ENCODE measurements around the gene SLC2A4.

SLC2A4 gene

DNA sequence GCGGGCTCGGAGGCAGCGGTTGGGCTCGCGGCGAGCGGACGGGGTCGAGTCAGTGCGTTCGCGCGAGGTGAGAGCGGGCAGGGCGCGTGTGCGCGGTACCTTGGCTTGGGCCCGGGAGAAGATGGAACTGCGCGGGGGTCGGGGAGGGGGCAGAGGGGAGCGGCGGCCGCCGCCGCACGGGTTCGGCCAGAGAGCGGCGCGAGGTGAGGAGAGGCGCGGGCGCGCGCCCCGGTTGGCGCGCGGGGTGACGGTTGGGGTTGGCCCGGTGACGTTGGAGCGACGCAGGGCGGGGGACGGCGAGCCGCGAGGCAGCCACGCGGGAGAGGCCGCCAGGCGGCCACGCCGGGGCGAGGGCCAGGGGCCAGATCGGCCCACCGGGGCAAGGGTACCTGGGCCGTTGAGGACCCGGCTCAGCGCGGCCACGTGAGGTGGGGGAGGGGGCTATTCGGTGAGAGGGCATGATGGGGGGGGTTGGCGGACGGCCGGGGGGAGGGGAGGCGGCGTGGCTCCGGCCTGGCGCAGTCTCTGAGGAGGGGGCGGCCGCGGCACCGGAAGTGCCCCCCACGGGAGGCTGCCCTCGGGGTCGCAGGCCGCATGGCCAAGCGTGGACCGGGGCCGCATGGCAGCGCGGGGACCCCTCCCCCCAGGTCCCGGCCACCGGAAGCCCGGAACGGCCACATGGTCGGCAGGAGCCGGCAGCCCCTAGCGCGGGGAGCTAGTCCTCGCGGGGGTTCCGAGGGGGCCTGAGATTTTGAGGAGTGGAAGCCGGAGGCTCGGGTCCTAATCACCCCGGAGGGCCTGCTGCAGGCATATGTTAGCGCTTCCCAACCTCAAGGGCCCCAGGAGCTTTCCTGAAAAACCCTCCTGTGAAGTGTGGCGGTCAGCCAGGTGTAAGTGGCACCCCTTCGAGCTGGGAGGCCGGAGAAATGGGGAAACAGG is 26.4 kb downstream of the SLC2A4 start:
- peak; percentile 33 for DNase-seq

DNA sequence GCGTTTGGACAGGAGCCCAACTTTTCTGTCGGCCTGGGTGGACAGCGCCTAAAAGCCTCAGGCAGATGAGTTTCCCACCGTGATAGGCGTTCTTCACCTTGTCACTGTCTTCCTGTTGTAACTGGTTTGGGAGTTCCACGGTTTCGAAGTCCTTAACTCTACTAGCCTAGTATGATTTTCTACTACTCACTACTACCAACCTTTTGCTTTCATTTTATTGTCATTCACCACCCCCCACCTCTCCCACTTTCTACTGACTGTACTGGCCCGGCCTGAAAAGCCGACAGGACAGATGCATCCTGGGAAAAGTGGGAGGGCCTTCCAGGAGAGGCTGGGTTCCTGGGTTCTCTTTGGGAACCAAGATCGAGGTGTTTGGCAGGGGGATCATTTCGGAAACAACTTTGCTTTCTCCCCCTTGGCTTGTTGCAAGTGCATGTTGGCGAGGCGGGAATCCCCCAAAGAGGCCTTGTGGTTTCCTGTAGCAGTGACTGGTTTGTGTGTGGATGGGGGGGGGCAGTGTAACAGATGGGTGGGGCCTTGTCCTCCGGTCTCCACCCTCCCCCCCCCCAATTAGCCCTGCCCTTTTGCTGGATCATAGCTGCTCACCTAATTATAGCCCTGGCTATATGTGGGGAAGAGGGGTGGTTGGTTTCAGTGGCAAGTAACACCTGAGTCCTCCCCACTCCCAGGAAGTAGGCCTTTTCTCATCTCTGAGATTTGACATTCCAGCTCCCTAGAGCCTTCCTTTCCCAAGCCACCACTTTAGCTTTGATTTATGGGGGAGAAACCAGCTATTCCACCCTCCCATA is 27.3 kb downstream of the SLC2A4 start:
- peak; percentile 68 for DNase-seq

DNA sequence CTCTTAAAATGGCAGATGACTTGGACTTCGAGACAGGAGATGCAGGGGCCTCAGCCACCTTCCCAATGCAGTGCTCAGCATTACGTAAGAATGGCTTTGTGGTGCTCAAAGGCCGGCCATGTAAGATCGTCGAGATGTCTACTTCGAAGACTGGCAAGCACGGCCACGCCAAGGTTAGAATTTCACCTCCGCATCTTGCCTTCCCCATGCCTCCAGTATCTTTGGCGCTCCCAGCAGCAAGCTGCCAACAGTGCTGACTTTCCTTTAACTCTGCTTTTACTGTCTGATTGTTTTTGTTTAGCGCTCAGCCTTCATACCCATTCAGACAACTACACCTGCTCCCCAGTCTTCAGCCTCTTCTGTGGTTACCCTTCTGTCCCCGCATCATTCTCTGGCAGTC is 28.1 kb downstream of the SLC2A4 start:
- no peak for DNase-seq

DNA sequence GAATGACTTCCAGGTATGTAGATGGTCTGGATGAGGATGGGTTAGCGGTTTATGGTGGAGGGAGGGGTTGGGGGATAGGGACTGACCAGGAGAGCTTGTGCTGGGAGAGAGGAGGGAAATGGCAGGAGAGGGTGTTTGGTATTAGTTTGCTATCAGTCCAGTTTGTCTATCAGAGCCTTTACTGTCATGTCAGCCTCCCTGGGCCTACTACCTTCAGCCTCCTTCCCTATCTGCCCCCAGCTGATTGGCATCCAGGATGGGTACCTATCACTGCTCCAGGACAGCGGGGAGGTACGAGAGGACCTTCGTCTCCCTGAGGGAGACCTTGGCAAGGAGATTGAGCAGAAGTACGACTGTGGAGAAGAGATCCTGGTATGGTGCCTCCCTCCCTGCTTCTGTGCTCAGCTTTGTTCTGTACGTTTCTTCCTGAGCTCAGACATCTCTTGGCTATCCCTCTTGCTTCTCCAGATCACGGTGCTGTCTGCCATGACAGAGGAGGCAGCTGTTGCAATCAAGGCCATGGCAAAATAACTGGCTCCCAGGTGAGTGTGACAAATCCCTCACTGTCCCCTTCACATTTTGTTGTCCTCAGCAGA is 29.7 kb downstream of the SLC2A4 start:
- DNase-seq: no peak

DNA sequence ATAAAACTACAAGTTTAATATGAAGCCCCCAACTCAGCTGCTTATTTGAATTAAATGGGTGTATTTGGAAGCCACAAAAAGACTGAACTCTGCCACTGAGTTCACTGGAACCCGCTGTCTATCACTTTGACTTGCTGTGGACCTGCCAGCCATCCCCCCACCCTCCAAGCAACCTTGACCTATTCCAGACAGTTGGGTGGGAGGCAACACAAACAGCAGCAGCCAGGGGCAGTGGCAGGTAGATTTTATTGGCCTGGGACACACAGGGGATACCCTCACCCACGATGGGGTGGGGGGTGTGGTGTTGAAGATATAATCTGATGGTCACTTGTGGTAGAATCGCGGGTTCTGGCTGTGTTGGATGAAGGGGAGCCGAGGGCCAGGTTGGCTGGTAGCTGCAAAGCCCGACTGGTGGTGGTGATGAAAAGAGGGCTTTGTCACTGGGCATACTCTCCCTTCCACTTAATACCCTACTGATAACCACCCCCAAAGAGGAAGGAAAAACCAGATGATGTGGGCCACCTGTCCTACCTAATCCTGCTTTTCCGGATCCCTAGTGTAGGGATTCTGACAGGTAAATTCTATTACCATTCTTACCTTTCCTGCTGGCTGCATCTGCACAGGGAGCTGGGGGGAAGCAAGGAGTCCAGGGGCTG is 31.0 kb downstream of the SLC2A4 start:
- DNase-seq: no peak

DNA sequence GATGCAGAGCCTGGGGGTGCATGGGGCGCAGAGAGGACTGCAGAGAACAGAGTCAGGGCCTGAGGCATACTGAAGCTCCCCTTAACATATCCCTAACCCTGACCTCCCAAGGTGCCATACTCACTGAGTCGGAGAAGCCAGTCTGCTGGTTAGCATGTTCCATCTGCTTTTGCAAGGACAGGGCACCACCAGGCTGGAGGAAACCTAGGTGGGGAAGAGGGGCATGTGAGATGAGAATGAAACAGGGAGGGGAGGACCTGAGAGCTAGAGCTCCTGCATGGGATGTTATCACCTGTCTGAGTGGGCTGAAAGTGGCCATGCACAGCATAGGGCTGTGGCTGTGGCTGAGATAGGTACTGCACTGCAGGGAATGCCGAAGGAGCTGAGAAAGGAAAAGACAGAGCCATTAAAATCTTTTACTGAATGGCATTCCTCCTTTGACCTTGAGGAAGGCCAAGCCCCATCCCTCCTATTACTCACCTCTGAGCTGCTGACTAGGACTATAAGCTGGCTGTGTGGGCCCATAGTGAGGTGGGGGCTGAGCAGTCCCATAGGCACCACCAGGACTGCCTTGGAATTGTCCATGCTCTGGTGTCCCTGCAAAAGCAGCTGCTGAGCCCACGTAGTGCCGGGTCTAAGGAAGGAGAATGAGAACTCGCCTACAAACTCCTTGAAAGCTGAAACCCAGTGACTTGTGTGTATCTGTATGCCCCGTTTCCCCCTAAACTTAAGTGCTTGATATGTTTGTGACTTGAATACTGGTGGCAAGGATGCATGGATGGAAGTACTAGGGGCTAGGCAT is 31.8 kb downstream of the SLC2A4 start:
- no peak for DNase-seq

DNA sequence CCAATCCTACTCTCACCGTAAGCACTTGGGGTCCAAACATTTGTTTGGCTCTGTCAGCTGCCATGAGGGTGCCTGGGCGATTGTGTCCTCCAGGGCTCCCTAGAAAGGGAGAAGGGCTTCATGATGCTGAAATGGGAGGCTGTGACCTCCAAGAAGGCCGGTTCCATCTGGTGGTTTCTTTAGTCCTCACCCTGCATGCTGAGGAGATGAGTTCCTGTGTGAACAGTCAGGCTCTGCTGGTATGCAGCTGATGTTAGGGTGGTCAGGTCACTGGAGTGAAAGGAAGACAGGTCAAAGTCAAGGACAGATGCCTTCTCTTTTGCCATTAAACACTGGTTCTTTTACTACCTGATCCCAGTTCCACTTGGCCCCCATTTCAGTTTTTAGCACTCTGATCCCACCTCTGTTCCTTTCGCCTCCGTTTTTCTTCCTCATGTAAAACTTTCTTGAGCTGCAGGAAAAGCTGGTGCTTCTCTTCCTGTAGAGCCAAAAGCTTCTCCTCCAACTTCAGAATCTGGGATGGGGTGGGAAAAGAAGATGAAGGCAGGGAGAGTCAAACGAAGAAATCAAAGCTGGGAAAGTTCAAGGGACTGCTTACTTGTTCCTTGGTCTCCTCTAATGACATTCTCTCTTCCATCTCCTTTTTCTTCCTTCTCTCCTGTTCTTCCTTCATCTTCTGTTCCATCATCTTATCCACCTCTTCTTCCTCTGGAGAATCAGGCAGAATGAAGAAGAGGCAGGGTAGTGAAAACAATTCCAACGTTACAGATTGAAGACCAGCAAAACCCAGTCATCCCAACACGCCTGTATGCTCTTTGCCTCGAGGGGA is 32.6 kb downstream of the SLC2A4 start:
- no peak for DNase-seq

DNA sequence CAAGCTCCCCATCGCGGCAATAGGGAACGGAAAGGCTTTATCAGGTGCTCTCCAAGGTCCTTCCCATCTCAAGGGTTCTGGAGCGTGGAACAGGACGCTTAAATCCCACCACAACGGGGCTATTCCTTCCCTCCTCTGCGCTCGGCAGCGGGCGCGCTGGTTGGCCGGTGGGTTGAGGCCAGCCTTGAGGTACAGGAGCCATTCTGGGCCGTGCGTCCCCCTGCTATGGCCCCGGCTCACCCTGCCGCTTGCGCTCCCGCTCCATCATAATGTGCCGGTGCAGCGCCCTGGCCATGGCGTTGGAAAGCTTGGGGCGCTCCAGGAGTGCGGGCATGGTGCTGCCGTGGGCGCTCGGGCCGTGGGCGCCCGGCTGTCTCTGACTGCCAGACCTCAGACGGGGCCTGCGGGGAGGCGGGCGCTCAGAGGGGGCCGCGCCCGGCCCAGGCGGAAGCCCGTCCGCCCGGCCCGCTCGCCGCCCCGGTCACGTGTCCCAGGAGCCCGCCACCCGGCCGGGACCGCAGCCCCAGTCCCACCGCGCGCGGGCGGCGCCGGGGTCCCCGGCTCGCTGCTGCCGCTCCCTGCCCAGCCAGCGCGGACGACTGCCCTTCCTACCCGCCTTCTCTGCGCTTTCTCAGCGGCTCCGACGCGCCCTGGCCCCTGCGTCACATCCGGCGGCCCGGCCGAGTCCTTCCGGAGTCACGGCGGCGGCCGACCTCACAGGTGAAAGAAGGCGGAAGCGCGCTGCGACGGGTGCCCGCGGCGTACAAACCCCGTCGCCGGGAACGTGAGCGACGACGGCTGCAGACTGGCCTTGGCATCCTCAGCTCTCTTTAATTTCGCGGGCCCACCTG is 33.4 kb downstream of the SLC2A4 start, which contains the start of gene GPS2:
GPS2 (minus strand) TSS at position 642 of the 851 bp plus-strand sequence; CDS start at position 334, 308 bp downstream.
- peak; percentile 77 for DNase-seq

DNA sequence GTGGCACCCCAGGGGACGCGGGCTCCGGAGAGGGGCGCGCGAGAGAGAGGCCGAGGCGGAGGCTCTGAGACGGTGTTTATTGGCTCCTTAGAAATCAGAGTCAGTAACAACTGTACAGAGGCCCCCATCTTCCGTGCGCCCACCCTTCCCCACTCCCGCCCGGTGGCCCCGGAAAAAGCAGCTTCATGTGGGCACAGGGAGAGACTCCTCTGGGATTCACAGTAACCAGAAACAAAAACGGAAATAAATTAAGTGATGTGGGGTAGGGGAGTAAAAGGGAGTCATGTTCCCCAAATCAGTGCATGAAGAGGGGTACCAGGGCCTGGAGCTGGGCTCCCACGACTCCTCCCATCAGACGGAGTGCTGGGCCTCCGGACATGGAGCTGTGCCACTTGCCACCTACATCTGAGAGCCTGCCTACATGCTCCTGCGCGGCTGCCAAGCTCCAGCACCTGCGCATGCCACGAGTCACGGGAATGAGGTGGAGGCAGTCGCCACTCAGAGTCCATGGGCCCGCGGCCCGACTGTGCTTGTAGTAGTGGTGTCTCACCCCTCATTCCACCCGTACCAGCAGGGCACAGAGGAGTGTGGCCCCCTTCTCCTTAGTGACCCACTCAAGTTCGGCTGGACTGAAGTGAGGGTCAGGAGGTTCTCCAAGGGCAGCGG is 34.2 kb downstream of the SLC2A4 start:
- DNase-seq: no peak

DNA sequence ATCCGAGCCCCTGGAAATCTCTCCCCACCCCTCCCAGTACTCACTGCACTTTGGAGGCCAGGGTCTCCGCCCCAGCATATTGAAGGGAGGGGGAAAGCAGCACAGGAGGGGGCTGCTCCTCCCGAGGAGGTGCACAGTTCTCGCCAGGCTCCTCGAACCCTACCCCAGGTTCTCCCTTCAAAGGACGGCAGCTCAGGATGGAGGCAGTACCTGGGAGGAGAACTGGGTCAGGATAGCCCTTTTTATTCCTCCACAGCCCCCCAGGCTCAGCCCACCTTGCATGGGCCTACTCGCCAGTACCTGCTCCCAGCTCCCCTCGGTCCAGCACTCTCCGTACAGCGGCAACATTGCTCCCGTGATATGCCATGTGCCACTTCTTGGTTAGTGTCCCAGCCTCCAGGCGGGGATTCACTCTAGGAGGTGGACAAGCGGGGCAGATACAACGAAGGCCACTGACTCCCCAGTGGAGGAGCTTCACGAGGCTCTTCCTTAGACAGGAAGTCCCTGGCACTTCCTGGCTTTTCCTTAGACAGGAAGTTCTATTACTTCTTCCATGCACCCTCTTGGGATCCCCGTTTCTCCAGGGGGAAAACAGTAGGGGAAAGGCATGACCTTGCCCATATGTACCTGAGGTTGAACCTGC is 35.8 kb downstream of the SLC2A4 start:
- DNase-seq: no peak

DNA sequence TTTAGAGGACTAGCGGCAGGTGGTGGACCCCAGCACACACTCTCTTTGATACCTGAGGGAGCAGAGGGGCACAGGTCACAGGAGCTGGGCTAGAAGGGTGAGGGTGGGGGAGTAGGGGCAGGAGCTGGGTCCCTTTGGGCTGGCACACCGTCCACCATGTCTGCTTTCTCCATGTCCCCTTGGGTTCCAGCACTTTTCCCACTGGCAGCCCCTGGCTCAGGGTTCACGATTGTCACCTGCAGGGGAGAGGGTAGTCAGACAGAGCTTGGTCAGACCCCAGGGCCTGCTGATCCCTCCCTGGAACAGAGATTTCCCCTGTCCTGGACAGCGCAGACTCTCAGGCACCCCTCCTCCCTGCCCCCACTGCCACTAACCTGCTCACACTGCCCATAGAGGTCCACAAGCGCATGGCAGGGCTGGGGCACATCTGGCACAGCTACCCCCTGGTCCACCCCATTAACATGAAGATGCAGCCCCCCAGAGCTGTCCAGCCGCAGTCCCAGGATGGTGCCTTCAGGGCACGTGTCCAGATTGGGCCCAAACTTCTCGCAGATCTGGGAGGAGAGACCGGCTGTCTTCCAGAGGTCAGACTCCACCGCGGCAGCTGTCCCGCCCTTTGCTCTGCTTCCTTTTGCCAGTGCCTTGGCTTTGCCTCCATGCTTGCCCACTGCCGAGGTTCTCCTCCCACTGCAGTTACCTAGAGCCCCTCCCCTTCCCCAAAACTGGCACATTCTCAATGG is 36.8 kb downstream of the SLC2A4 start:
- DNase-seq: no peak

DNA sequence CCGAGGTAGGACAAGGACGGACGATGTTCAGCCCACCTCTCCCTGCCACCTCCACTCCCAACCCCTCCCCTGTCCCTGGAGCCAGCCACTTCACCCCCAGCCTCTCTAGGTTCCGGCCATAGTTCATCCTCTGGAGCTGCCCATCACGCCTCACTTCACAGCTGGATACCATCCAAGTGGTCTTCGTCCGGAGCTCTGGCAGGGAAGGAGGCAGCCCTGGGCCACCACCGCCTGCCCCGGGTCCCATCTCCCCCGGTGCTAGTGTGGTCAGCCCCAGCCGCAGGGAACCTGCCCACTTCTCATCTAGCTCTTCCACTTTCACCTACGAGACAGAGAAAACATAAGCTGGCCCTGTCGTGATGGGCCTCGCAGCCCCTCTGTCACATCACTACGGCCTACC is 39.9 kb downstream of the SLC2A4 start:
- no peak for DNase-seq

DNA sequence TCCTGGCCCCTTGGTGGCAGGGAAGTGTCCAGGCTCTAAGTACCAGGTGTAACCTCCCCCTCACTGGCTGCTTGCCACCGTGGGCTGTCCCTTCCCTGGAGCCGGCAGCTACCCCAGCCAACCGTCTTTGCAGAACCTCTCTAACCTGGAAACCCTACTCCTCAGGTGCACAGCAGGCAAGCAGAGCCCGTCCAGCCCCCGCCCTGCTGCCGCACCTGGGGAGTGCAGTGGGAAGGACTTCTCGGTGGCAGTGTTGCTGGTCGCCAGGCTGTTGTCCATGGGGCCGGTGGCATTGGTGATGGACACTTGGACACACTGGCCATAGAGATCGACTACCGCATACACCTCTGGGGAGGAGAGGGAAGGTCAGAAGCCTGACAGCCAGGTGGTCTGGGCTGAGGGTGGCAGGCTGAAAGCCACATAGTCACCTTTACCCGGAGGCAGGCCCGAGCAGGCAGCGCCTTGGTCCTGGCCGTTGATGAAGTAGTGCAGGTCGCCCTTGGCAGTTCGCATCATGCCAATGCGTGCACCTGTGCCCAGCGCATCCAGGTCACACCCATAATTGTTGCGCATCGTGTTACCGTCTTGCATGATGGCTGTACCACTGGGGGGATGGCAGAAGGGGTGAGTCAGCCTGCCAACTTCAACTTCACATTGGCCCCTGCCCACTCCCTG is 41.1 kb downstream of the SLC2A4 start:
- no peak for DNase-seq

DNA sequence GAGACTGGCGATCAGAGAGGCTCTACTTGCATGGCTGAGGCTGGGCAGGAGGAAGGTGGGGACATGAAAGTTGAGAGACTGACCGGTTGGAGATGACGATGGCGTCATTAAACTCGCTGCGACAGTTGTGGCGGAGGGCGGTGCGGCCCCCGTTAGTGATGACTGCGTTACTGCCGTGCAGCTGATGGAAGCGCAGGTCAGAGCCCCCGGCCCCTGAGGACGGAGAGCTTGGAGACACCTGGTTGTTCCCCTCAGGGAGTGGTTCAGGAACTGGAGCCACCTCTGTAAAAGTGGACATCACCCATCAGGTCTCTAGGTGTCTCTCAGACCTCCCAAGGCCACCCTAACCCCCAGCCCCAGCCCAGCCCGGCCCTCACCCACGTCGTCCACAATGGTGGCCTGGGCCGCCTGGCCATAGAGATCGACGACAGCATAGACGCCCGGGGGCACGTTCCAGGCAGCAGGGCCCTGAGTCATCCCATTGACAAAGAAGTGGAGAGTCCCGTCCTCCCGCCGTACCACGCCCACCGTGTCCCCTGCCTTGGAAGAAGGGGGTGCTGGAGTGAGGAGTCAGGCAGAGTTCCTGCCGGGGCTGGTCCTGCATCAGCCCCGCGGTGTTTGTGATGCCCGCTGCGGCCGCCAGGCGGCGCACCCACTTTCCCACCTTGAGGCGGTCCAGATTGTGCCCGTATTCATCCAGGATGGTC is 42.4 kb downstream of the SLC2A4 start:
- no peak for DNase-seq

DNA sequence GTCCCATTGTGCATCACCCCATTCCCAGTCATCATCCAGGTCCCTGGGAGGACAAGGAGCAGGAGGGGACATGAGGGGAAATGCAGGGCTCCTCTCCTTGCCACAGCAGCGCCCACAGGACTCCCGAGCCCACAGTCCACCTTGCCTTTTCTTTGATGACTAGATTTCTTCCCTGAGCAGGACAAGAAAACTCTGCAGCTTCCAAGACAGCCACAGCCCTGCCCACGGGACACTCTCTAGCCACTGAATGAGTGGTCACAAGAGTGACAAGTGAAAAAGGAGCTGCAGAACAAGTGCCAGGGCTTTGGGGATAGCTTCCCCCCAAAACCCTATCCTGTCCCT is 42.9 kb downstream of the SLC2A4 start:
- no peak for DNase-seq

DNA sequence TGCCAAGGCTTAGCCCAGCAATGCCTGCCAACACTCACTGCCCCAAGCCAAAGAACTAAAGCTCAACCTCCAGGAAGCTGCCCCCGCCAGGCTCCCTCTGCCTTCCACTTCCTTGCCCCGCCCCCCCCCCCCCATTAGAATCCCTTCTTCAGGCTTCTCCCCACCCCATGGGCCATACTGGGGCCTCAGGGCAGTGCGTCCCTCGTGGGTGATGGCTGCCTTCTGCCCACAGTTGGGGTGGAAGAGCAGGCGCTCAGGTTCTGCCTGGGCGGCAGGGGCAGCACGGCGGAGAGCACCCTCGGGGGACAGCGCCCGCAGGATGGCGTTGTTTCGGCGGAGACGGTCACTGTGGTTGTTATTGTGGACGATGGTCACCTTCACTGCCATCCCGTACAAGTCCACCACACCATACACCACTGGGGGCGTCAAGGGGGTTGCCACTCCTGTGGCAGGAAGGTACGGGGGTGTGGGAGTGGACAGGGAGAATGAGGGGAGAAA is 43.6 kb downstream of the SLC2A4 start:
- DNase-seq: no peak

DNA sequence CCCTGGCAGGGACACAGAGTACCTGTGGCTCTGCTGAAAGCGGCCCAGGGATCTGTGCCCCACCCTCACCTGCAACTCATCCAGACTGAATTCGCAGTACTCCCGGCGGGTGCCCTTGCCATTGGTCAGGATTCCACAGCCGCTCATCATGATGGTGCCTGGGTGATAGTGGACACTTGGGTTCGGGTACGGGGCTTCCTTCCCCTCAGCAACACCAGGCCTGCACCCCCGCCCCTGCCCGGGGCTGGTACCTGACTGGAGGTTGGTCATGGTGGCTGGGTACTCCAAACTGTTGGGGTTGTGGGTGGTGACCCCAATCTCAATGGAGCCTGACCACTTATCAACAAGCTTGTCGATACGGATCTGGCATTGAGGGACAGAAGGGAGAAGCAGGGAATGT is 44.7 kb downstream of the SLC2A4 start:
- no peak for DNase-seq
